ENCODE measurements around the gene DLG2.

The DLG2 gene

DNA sequence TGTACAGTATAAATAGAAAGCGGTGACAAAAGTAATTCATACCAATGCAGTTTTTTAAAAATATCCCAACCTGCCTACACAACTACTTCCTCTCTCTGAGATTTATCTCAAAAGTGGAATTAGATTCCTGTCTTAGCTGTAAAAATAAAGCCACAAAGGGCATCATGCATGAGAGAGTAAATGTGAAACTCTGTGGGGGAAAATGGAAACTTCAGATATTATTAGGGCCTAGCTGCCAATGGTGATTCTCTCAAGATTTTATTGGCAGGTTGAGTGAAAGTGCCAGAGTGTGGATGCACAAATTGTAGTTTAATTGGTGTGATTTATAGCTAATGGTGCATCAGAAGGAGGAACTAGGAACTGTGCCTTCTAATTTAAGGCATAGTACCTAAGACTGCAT lies 1984.0 kb downstream of the DLG2 start:
- TF ChIP-seq ZBTB7A (IDR thresholded peaks at IDR 0.05; ENCODE audit: low read depth): no peak
- no peak for TF ChIP-seq NFIC (IDR thresholded peaks at IDR 0.05)
- TF ChIP-seq, protein P1, sequence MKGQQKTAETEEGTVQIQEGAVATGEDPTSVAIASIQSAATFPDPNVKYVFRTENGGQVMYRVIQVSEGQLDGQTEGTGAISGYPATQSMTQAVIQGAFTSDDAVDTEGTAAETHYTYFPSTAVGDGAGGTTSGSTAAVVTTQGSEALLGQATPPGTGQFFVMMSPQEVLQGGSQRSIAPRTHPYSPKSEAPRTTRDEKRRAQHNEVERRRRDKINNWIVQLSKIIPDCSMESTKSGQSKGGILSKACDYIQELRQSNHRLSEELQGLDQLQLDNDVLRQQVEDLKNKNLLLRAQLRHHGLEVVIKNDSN (IDR thresholded peaks at IDR 0.05): no peak
- no peak for TF ChIP-seq CEBPB (IDR thresholded peaks at IDR 0.05)
- TF ChIP-seq, protein P2, sequence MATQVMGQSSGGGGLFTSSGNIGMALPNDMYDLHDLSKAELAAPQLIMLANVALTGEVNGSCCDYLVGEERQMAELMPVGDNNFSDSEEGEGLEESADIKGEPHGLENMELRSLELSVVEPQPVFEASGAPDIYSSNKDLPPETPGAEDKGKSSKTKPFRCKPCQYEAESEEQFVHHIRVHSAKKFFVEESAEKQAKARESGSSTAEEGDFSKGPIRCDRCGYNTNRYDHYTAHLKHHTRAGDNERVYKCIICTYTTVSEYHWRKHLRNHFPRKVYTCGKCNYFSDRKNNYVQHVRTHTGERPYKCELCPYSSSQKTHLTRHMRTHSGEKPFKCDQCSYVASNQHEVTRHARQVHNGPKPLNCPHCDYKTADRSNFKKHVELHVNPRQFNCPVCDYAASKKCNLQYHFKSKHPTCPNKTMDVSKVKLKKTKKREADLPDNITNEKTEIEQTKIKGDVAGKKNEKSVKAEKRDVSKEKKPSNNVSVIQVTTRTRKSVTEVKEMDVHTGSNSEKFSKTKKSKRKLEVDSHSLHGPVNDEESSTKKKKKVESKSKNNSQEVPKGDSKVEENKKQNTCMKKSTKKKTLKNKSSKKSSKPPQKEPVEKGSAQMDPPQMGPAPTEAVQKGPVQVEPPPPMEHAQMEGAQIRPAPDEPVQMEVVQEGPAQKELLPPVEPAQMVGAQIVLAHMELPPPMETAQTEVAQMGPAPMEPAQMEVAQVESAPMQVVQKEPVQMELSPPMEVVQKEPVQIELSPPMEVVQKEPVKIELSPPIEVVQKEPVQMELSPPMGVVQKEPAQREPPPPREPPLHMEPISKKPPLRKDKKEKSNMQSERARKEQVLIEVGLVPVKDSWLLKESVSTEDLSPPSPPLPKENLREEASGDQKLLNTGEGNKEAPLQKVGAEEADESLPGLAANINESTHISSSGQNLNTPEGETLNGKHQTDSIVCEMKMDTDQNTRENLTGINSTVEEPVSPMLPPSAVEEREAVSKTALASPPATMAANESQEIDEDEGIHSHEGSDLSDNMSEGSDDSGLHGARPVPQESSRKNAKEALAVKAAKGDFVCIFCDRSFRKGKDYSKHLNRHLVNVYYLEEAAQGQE (IDR thresholded peaks at IDR 0.05; ENCODE audit: low read depth): no peak
- no peak for TF ChIP-seq TEAD4 (IDR thresholded peaks at IDR 0.05)
- no peak for TF ChIP-seq FOXM1 (IDR thresholded peaks at IDR 0.05; ENCODE audit: borderline replicate concordance, low read depth)
- TF ChIP-seq EP300 (IDR thresholded peaks at IDR 0.05; ENCODE audit: borderline replicate concordance): no peak
- TF ChIP-seq CREB1 (IDR thresholded peaks at IDR 0.05; ENCODE audit: low read depth): no peak
- TF ChIP-seq YY1 (IDR thresholded peaks at IDR 0.05; ENCODE audit: low read depth): no peak
- TF ChIP-seq RAD21 (IDR thresholded peaks at IDR 0.05; ENCODE audit: low read depth): no peak
- TF ChIP-seq, protein P3, sequence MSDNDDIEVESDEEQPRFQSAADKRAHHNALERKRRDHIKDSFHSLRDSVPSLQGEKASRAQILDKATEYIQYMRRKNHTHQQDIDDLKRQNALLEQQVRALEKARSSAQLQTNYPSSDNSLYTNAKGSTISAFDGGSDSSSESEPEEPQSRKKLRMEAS (IDR thresholded peaks at IDR 0.05): no peak
- no peak for TF ChIP-seq TCF12 (IDR thresholded peaks at IDR 0.05; ENCODE audit: low read depth)
- no peak for TF ChIP-seq EGR1 (IDR thresholded peaks at IDR 0.05)
- no peak for TF ChIP-seq TAF1 (IDR thresholded peaks at IDR 0.05; ENCODE audit: low read depth)

DNA sequence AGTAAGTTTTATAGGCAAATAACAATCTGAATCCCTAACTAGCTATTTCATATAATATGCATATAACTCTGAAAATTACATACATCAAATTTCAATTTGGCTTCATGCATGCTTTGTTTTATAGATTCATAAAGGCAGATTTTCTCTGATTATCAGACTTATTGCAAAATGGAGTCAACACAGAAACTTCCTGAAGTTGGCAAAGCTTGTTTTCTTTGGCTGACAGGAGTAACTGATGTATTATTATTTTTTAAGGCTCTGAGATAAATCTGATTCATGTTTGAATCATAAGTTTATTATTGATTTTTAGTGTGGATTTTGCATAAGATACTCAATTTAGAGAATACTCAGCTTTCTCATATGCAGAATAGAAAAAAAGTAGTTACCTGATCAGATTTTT lies 1984.6 kb downstream of the DLG2 start:
- TF ChIP-seq, protein P2 (IDR thresholded peaks at IDR 0.05; ENCODE audit: low read depth): no peak
- no peak for TF ChIP-seq EP300 (IDR thresholded peaks at IDR 0.05; ENCODE audit: borderline replicate concordance)
- TF ChIP-seq FOXM1 (IDR thresholded peaks at IDR 0.05; ENCODE audit: borderline replicate concordance, low read depth): no peak
- no peak for TF ChIP-seq TEAD4 (IDR thresholded peaks at IDR 0.05)
- TF ChIP-seq, protein P1 (IDR thresholded peaks at IDR 0.05): no peak
- no peak for TF ChIP-seq CREB1 (IDR thresholded peaks at IDR 0.05; ENCODE audit: low read depth)
- TF ChIP-seq, protein P3 (IDR thresholded peaks at IDR 0.05): no peak
- TF ChIP-seq TAF1 (IDR thresholded peaks at IDR 0.05; ENCODE audit: low read depth): no peak
- no peak for TF ChIP-seq NFIC (IDR thresholded peaks at IDR 0.05)
- TF ChIP-seq EGR1 (IDR thresholded peaks at IDR 0.05): no peak
- TF ChIP-seq TCF12 (IDR thresholded peaks at IDR 0.05; ENCODE audit: low read depth): no peak
- no peak for TF ChIP-seq ZBTB7A (IDR thresholded peaks at IDR 0.05; ENCODE audit: low read depth)
- TF ChIP-seq YY1 (IDR thresholded peaks at IDR 0.05; ENCODE audit: low read depth): no peak

DNA sequence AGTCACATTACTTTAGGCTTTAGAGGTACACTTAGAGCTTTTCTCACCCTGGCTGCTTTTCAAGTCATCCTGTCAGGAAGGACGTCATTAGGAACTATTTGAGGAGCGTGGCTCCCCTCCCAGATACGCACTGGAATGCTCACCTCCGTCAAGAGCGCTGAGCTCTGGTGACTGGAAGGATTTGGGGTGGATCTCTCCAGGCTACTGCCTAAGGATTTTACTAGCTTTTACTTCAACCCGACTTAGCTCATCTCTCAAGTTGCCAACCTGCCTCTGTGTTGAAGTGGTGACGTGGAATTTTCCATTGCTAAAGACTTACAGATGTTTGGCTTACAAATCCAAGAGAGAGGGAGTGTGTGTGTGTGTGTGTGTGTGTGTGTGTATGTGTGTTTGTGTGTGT lies 1985.6 kb downstream of the DLG2 start:
- no peak for TF ChIP-seq NFIC (IDR thresholded peaks at IDR 0.05)
- TF ChIP-seq, protein P1 (IDR thresholded peaks at IDR 0.05): no peak
- TF ChIP-seq TCF12 (IDR thresholded peaks at IDR 0.05; ENCODE audit: low read depth): no peak
- TF ChIP-seq, protein P2 (IDR thresholded peaks at IDR 0.05; ENCODE audit: low read depth): no peak
- TF ChIP-seq TAF1 (IDR thresholded peaks at IDR 0.05; ENCODE audit: low read depth): no peak
- no peak for TF ChIP-seq CEBPB (IDR thresholded peaks at IDR 0.05)
- no peak for TF ChIP-seq ZBTB7A (IDR thresholded peaks at IDR 0.05; ENCODE audit: low read depth)
- no peak for TF ChIP-seq TEAD4 (IDR thresholded peaks at IDR 0.05)
- TF ChIP-seq EP300 (IDR thresholded peaks at IDR 0.05; ENCODE audit: borderline replicate concordance): no peak
- TF ChIP-seq, protein P3 (IDR thresholded peaks at IDR 0.05): no peak
- no peak for TF ChIP-seq EGR1 (IDR thresholded peaks at IDR 0.05)
- TF ChIP-seq CREB1 (IDR thresholded peaks at IDR 0.05; ENCODE audit: low read depth): no peak
- no peak for TF ChIP-seq RAD21 (IDR thresholded peaks at IDR 0.05; ENCODE audit: low read depth)
- TF ChIP-seq FOXM1 (IDR thresholded peaks at IDR 0.05; ENCODE audit: borderline replicate concordance, low read depth): no peak
